ENCODE results near the gene LCE2C. TPM values are rescaled to one million over a fixed set of nuclear protein-coding genes. Genes with fewer than 3 reads are reported as not detected.
A peak's percentile ranks its signal among the peaks of the same experiment; 100 is the strongest.

Gene LCE2C
- total and polyA plus RNA-seq, 10 donors: not detected

GRCh38 chr1:152643945-152644344, 31.1 kb upstream of the LCE2C start:
- DNase-seq: no peak
- Histone ChIP-seq H3K36me3 (no peaks in the 10 kb centered on the region), H3K27ac (no peak overlapping the region), H3K9me3 (peaks cover 0 to 7% (median 3%) of the 10 kb centered on the region in 8 donors), H3K4me1 (no peaks in the 10 kb centered on the region), H3K4me3 (no peak overlapping the region), H3K27me3 (replicated peaks in 1 of 7) (peaks cover 0 to 21% (median 0%) of the 10 kb centered on the region in 7 donors)
- intact Hi-C loops (cut with DNase I; ENCODE audit: low total_unique reads): no loop called here
- TF ChIP-seq, protein P1, sequence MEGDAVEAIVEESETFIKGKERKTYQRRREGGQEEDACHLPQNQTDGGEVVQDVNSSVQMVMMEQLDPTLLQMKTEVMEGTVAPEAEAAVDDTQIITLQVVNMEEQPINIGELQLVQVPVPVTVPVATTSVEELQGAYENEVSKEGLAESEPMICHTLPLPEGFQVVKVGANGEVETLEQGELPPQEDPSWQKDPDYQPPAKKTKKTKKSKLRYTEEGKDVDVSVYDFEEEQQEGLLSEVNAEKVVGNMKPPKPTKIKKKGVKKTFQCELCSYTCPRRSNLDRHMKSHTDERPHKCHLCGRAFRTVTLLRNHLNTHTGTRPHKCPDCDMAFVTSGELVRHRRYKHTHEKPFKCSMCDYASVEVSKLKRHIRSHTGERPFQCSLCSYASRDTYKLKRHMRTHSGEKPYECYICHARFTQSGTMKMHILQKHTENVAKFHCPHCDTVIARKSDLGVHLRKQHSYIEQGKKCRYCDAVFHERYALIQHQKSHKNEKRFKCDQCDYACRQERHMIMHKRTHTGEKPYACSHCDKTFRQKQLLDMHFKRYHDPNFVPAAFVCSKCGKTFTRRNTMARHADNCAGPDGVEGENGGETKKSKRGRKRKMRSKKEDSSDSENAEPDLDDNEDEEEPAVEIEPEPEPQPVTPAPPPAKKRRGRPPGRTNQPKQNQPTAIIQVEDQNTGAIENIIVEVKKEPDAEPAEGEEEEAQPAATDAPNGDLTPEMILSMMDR (IDR thresholded peaks at IDR 0.05 in 8 of 11, conservative IDR thresholded peaks at IDR 0.05 in 3 of 11): no peak
- TF ChIP-seq POLR2AphosphoS5 (IDR thresholded peaks at IDR 0.05) (no peak), POLR2A (IDR thresholded peaks at IDR 0.05) (no peak)
- 54 to 74% (median 58%) methylated on average over 3 of the region's 3 CpGs for WGBS, 5 donors

DNA sequence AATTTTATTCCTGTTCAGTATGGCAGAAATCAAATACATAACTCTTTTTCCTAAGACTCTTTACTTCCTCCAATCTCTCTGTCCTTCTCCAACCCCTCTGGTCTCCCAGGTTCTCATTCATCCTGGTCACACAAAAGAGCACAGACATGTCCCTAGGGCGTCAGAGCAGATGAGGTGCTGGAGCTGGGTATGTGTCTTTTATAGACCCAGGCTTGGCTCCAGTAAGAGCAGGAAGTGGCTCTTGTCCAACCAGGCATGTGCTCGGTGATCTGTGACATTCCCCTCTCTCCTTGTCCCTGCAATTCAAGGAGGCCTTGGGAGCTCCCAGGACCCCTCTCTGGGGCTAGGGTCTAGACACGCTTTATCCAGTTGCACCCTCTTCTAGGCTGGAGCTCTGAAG, 29.9 kb upstream of the LCE2C start:
- Histone ChIP-seq H3K36me3 (no peaks in the 10 kb centered on the region), H3K27ac (no peak overlapping the region), H3K4me1 (no peaks in the 10 kb centered on the region), H3K27me3 (replicated peaks in 1 of 7) (peaks cover 0 to 27% (median 0%) of the 10 kb centered on the region in 7 donors), H3K4me3 (no peak overlapping the region), H3K9me3 (no peaks in the 10 kb centered on the region)
- intact Hi-C loops (cut with DNase I; ENCODE audit: low total_unique reads): no loop called here
- 40 to 73% (median 51%) methylated on average over 3 of the region's 3 CpGs for WGBS, 5 donors
- no peak for TF ChIP-seq POLR2AphosphoS5 (IDR thresholded peaks at IDR 0.05)
- TF ChIP-seq POLR2A (IDR thresholded peaks at IDR 0.05): no peak
- TF ChIP-seq, protein P1 (IDR thresholded peaks at IDR 0.05 in 8 of 11, conservative IDR thresholded peaks at IDR 0.05 in 3 of 11): no peak
- no peak for DNase-seq

- no peak overlapping the region for H3K4me3 ChIP-seq
- intact Hi-C loops (cut with DNase I; ENCODE audit: low total_unique reads): no loop called here
- H3K9me3 ChIP-seq: no peaks in the 10 kb centered on the region
- no peaks in the 10 kb centered on the region for H3K4me1 ChIP-seq
- peaks cover 0 to 30% (median 0%) of the 10 kb centered on the region in 7 donors for H3K27me3 ChIP-seq (replicated peaks in 1 of 7)
- H3K36me3 ChIP-seq: no peaks in the 10 kb centered on the region
- no peak for DNase-seq
- no peak for TF ChIP-seq POLR2A (IDR thresholded peaks at IDR 0.05)
- TF ChIP-seq POLR2AphosphoS5 (IDR thresholded peaks at IDR 0.05): no peak
- TF ChIP-seq, protein P1 (IDR thresholded peaks at IDR 0.05 in 8 of 11, conservative IDR thresholded peaks at IDR 0.05 in 3 of 11): no peak
- H3K27ac ChIP-seq: no peak overlapping the region
These were observed 28.4 kb upstream of the LCE2C start for GRCh38 chr1:152646656-152647055.

GRCh38 chr1:152654110-152654509, 21.0 kb upstream of the LCE2C start:
- intact Hi-C loops (cut with DNase I; ENCODE audit: low total_unique reads): no loop called here
- no peak overlapping the region for H3K4me3 ChIP-seq
- WGBS, 5 donors: 28 to 32% (median 30%) methylated on average over 10 of the region's 10 CpGs
- H3K9me3 ChIP-seq: no peaks in the 10 kb centered on the region
- H3K27ac ChIP-seq: no peak overlapping the region
- no peaks in the 10 kb centered on the region for H3K4me1 ChIP-seq
- TF ChIP-seq, protein P1 (IDR thresholded peaks at IDR 0.05 in 8 of 11, conservative IDR thresholded peaks at IDR 0.05 in 3 of 11): peak in 8 of 11 experiments; percentile 14 to 61 (median 52)
- TF ChIP-seq POLR2A (IDR thresholded peaks at IDR 0.05): no peak
- no peaks in the 10 kb centered on the region for H3K36me3 ChIP-seq
- no peak for DNase-seq
- peaks cover 0 to 9% (median 0%) of the 10 kb centered on the region in 7 donors for H3K27me3 ChIP-seq (replicated peaks in 1 of 7)
